Mesodermal cell (in vitro differentiated cells): ENCODE measurements around the gene ZNF175.
"Not testable (repeated sequence)": the region's sequence is repeated elsewhere in the genome, so short reads cannot be mapped to it uniquely, and the experiment has no call there.

Experiments
- H3K27ac ChIP-seq: 2 replicates; pipeline ENCODE4 v1.7.0; 2013; ENCODE audit warnings: mild to moderate bottlenecking, low read depth, low read length, moderate library complexity; ENCODE audit not compliant: severe bottlenecking
- H3K36me3 ChIP-seq: 2 replicates; pipeline ENCODE4 v1.7.1; 2013; ENCODE audit warnings: mild to moderate bottlenecking, low read length, moderate library complexity; ENCODE audit not compliant: control insufficient read depth, insufficient read depth
- H3K4me1 ChIP-seq: one replicate; pipeline ENCODE4 v1.7.1; 2013; ENCODE audit warnings: mild to moderate bottlenecking, low read length; ENCODE audit not compliant: insufficient read depth, control insufficient read depth, poor library complexity, severe bottlenecking
- H3K4me3 ChIP-seq: 2 replicates; pipeline ENCODE4 v1.7.0; 2013; ENCODE audit warnings: low read length, control low read depth, mild to moderate bottlenecking; ENCODE audit not compliant: insufficient read depth, poor library complexity, severe bottlenecking; ENCODE audit errors: extremely low read depth
- H3K9me3 ChIP-seq: 2 replicates; pipeline ENCODE4 v1.7.1; 2013; ENCODE audit warnings: mild to moderate bottlenecking, low read length, moderate library complexity; ENCODE audit not compliant: control insufficient read depth
- WGBS, 2 experiments: methylation state at CpG; one replicate each; pipeline ENCODE4 v1.1.5; 2013; ENCODE audit warnings: missing lambda C conversion rate in 2 of 2; ENCODE audit not compliant: insufficient coverage in 2 of 2; 5-methylcytosine and 5-hydroxymethylcytosine counted together

ZNF175 gene

GRCh38 chr19:51607077-51607476 lies 36.0 kb downstream of the ZNF175 start:
- Histone ChIP-seq H3K9me3 (no peaks in the 10 kb centered on the region), H3K27ac (no peak overlapping the region), H3K36me3 (no peaks in the 10 kb centered on the region), H3K4me1 (no peaks in the 10 kb centered on the region), H3K4me3 (no peak overlapping the region)
- 47 to 88% methylated on average over 3 to 4 of the region's 6 CpGs for WGBS, 2 experiments

- 9 to 17% methylated on average over 10 to 11 of the region's 13 CpGs for WGBS, 2 experiments
- no peaks in the 10 kb centered on the region for H3K9me3 ChIP-seq
- H3K27ac ChIP-seq: no peak overlapping the region
- H3K36me3 ChIP-seq: no peaks in the 10 kb centered on the region
- H3K4me3 ChIP-seq: no peak overlapping the region
- H3K4me1 ChIP-seq: no peaks in the 10 kb centered on the region
Observed at GRCh38 chr19:51607920-51608562, 37.0 kb downstream of the ZNF175 start.

DNA sequence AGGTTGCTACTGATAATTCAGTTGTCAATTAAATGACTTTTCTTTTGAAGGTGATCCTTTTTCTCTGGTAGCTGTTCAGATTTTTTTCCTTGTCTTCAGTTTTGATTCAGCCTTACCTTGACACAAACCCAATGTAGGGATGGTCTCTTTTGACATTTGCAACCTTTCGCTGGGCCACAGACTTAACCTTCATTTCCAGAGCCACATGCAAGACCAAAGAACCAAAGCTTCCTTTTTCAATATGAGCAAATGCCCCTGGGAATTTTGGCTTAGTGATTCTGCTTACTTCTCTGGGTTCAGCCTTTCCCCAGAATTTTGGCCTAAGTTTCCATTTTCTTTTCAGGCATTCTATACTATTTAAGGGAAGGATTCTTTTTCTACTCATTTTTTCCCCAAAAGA lies 39.5 kb downstream of the ZNF175 start:
- Histone ChIP-seq H3K4me1 (no peaks in the 10 kb centered on the region), H3K36me3 (no peaks in the 10 kb centered on the region)
- 50% methylated on average over 1 of the region's 1 CpG; no CpG with 5 or more reads in 1 of the 2 experiments for whole genome bisulfite sequencing, 2 experiments

GRCh38 chr19:51614789-51615188 lies 43.7 kb downstream of the ZNF175 start:
- no peaks in the 10 kb centered on the region for H3K4me1 ChIP-seq
- H3K27ac ChIP-seq: no peak overlapping the region
- WGBS, 2 experiments: 38 to 60% methylated on average over 1 of the region's 5 CpGs
- H3K9me3 ChIP-seq: no peaks in the 10 kb centered on the region
- no peaks in the 10 kb centered on the region for H3K36me3 ChIP-seq
- H3K4me3 ChIP-seq: no peak overlapping the region

More for the DNA sequence above, 39.5 kb downstream of the ZNF175 start:
- Histone ChIP-seq H3K4me3 (no peak overlapping the region), H3K27ac (no peak overlapping the region), H3K9me3 (no peaks in the 10 kb centered on the region)

- Histone ChIP-seq H3K4me1 (no peaks in the 10 kb centered on the region), H3K27ac (no peak overlapping the region), H3K9me3 (no peaks in the 10 kb centered on the region), H3K36me3 (no peaks in the 10 kb centered on the region), H3K4me3 (no peak overlapping the region)
- WGBS, 2 experiments: 73 to 74% methylated on average over 6 to 7 of the region's 7 CpGs
Observed at GRCh38 chr19:51615991-51616390, 44.9 kb downstream of the ZNF175 start.

- Histone ChIP-seq H3K9me3 (no peaks in the 10 kb centered on the region), H3K27ac (no peak overlapping the region), H3K4me1 (no peaks in the 10 kb centered on the region), H3K4me3 (no peak overlapping the region), H3K36me3 (no peaks in the 10 kb centered on the region)
- WGBS, 2 experiments: 43 to 67% methylated on average over 1 to 2 of the region's 2 CpGs
Observed at GRCh38 chr19:51621178-51621577, 50.1 kb downstream of the ZNF175 start.

- Histone ChIP-seq H3K9me3 (no peaks in the 10 kb centered on the region), H3K4me3 (no peak overlapping the region)
- no CpG with 5 or more reads among the region's 2 CpGs for WGBS, 2 experiments
Observed at GRCh38 chr19:51626675-51627074, 55.6 kb downstream of the ZNF175 start.

DNA sequence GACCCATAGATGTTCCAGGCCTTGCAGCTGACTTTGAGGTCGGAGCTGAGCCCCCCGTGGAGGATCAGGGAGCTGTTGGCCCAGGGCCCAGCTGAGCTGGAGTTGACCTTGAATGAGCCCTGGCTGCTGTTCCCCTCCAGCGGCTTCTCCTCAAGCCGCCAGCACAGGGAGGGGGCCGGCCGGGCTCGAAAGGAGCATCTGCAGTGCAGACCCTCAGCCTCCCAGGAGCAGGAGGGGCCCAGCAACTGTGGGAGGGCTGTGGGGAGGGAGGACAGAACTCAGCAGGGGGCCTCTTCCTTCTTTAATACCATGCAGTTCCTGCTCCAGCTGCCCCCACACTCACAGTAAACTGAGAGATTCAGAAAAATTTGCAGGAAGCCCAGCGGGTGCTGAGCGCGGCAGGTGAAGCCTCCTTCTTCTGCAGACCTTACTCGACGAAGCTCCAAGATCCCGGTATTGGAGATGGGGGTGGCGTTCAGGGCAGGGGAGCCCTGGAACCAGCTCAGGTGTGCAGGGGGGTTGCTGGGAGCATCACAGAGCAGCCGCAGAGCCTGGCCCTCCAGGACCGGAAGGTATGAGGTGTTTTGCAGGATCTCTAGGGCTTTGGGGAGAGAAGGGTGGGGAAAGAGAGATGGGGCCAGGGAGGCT lies 56.5 kb downstream of the ZNF175 start:
- Histone ChIP-seq H3K27ac (no peak overlapping the region), H3K4me1 (no peaks in the 10 kb centered on the region)
- 58 to 63% methylated on average over 5 to 7 of the region's 16 CpGs for WGBS, 2 experiments

More at GRCh38 chr19:51626675-51627074, 55.6 kb downstream of the ZNF175 start:
- Histone ChIP-seq H3K27ac (no peak overlapping the region), H3K36me3 (no peaks in the 10 kb centered on the region), H3K4me1 (no peaks in the 10 kb centered on the region)

GRCh38 chr19:51628153-51628939 lies 57.3 kb downstream of the ZNF175 start:
- H3K4me3 ChIP-seq: no peak overlapping the region
- no peaks in the 10 kb centered on the region for H3K4me1 ChIP-seq

More for the DNA sequence above, 56.5 kb downstream of the ZNF175 start:
- Histone ChIP-seq H3K4me3 (no peak overlapping the region), H3K36me3 (no peaks in the 10 kb centered on the region), H3K9me3 (no peaks in the 10 kb centered on the region)

GRCh38 chr19:51630315-51630714 lies 59.2 kb downstream of the ZNF175 start, which contains the start of gene SIGLEC5:
Gene SIGLEC5 (minus strand): TSS chr19:51630401. CDS start chr19:51630335, 66 bp downstream.
- H3K4me3 ChIP-seq, H3K4me1 ChIP-seq, H3K27ac ChIP-seq, H3K9me3 ChIP-seq, H3K36me3 ChIP-seq: not testable (repeated sequence)
- 70 to 76% methylated on average over 2 to 4 of the region's 13 CpGs for WGBS, 2 experiments

More at GRCh38 chr19:51628153-51628939, 57.3 kb downstream of the ZNF175 start:
- Histone ChIP-seq H3K27ac (no peak overlapping the region), H3K9me3 (no peaks in the 10 kb centered on the region), H3K36me3 (no peaks in the 10 kb centered on the region)
- 83 to 84% methylated on average over 12 to 13 of the region's 14 CpGs for WGBS, 2 experiments
